GM12878 (cell line): ENCODE measurements around the gene GMDS. TPM values are rescaled to one million over a fixed set of nuclear protein-coding genes. Genes with fewer than 3 reads are reported as not detected.

ENCODE experiments used
- EZH2 ChIP-seq: IDR thresholded peaks from 2 replicates; pipeline ENCODE4 v1.6.1; 2012; ENCODE audit warnings: low read depth, mild to moderate bottlenecking, control low read depth, inconsistent platforms, low read length, borderline replicate concordance; ENCODE audit not compliant: control insufficient read depth
- FOS ChIP-seq: IDR thresholded peaks from 3 replicates; pipeline ENCODE4 v1.6.1; 2011; ENCODE audit warnings: borderline replicate concordance; ENCODE audit not compliant: insufficient read length; ENCODE audit errors: extremely low read depth
- LARP7 ChIP-seq: fragments of 450-650 bp; IDR thresholded peaks from 2 replicates; pipeline ENCODE4 v1.6.1; 2017; ENCODE audit warnings: mild to moderate bottlenecking
- NFIC ChIP-seq: IDR thresholded peaks from 2 replicates; pipeline ENCODE4 v1.6.1; 2012; ENCODE audit warnings: low read depth, mild to moderate bottlenecking, inconsistent platforms, low read length, moderate library complexity
- NFXL1 ChIP-seq: fragments of 450-650 bp; IDR thresholded peaks from 2 replicates; pipeline ENCODE4 v1.6.1; 2017; ENCODE audit warnings: antibody characterized with exemption, mild to moderate bottlenecking, borderline replicate concordance
- NR2F1 ChIP-seq: fragments of 450-650 bp; conservative IDR thresholded peaks from 2 replicates; pipeline ENCODE4 v1.6.1; 2017; ENCODE audit warnings: mild to moderate bottlenecking
- NRF1 ChIP-seq: conservative IDR thresholded peaks from 2 replicates; pipeline ENCODE4 v1.6.1; 2011; ENCODE audit warnings: mild to moderate bottlenecking, low read depth, low read length, improper control_type of control experiment
- PML ChIP-seq: IDR thresholded peaks from 2 replicates; pipeline ENCODE4 v1.6.1; 2012; ENCODE audit warnings: low read length, inconsistent platforms
- RAD21 ChIP-seq: IDR thresholded peaks from 2 replicates; pipeline ENCODE4 v1.6.1; 2011; ENCODE audit warnings: mild to moderate bottlenecking, low read depth, low read length, moderate library complexity; ENCODE audit not compliant: insufficient read depth
- RFX5 ChIP-seq: IDR thresholded peaks from 2 replicates; pipeline ENCODE4 v1.6.1; 2011; ENCODE audit warnings: low read depth, low read length, improper control_type of control experiment
- RUNX3 ChIP-seq: IDR thresholded peaks from 2 replicates; pipeline ENCODE4 v1.6.1; 2012; ENCODE audit warnings: low read length, inconsistent platforms
- SIN3A ChIP-seq: IDR thresholded peaks from 2 replicates; pipeline ENCODE4 v1.6.1; 2012; ENCODE audit warnings: low read depth, low read length, improper control_type of control experiment
- SMAD1 ChIP-seq: fragments of 450-650 bp; IDR thresholded peaks from 2 replicates; pipeline ENCODE4 v1.6.1; 2018; ENCODE audit warnings: mild to moderate bottlenecking, low read depth; ENCODE audit not compliant: partially characterized antibody
- SRF ChIP-seq, 2 experiments: IDR thresholded peaks; 2 replicates each; pipeline ENCODE4 v1.6.1; 2011; ENCODE audit warnings: low read depth in 2 of 2, low read length in 2 of 2, mild to moderate bottlenecking in 1 of 2, moderate library complexity in 1 of 2
- STAT1 ChIP-seq: fragments of 450-650 bp; conservative IDR thresholded peaks from 2 replicates; pipeline ENCODE4 v1.6.1; 2014; ENCODE audit warnings: antibody characterized with exemption, mild to moderate bottlenecking
- STAT3 ChIP-seq: IDR thresholded peaks from 2 replicates; pipeline ENCODE4 v1.6.1; 2011; ENCODE audit warnings: low read depth, low read length, improper control_type of control experiment
- ZNF622 ChIP-seq: fragments of 450-650 bp; IDR thresholded peaks from 2 replicates; pipeline ENCODE4 v1.6.1; 2017; ENCODE audit warnings: mild to moderate bottlenecking, inconsistent platforms
- polyA plus RNA-seq, 11 experiments: library from polyadenylated mRNA; depleted of rRNA in 4 of 11; unstranded in 6 of 11; stranded (reverse) in 5 of 11; fragments of >200 nt; fragmentation: Nextera tagmentation in 4 of 11; fragmentation: Illumina TruSeq in 1 of 11; extraction: Ambion mirVana in 4 of 11; extraction: Trizol in 1 of 11; gene quantifications; 1 replicate in 1 of 11; 2 replicates in 10 of 11; pipeline versions ENCODE4 v1.2.1 to v1.2.3, GENCODE V29; 2011 to 2016; ENCODE audit warnings: inconsistent platforms in 2 of 11, missing spikeins in 2 of 11, low read depth in 1 of 11
- total RNA-seq, 4 experiments: library from RNA; depleted of rRNA in 3 of 4; stranded (reverse); fragments of >200 nt in 3 of 4; fragmentation: Illumina TruSeq in 1 of 4; extraction: Trizol in 1 of 4; gene quantifications; 2 replicates each; pipeline versions ENCODE4 v1.2.1 to v1.2.3, GENCODE V29; 2013 to 2021
- TF ChIP-seq, protein P1 (sequence below): fragments of 450-650 bp; IDR thresholded peaks from 2 replicates; pipeline ENCODE4 v1.6.1; 2014; ENCODE audit warnings: mild to moderate bottlenecking
- TF ChIP-seq, protein P2 (sequence below): IDR thresholded peaks from 2 replicates; pipeline ENCODE4 v1.6.1; 2011; ENCODE audit warnings: borderline replicate concordance, low read depth, mild to moderate bottlenecking, moderate library complexity, mixed read lengths, low read length; ENCODE audit not compliant: insufficient read depth; ENCODE audit errors: extremely low read length
- TF ChIP-seq, protein P3 (sequence below): fragments of 450-650 bp; IDR thresholded peaks from 2 replicates; pipeline ENCODE4 v1.6.1; 2016; ENCODE audit warnings: mild to moderate bottlenecking, moderate library complexity, borderline replicate concordance
- TF ChIP-seq, protein P4 (sequence below): IDR thresholded peaks from 2 replicates; pipeline ENCODE4 v1.6.1; 2012; ENCODE audit warnings: mild to moderate bottlenecking, low read depth, low read length

The GMDS gene
- total and polyA plus RNA-seq, 10 of the 15 experiments (the other 5 are each of a cell fraction or from before 2014, with no cell fraction given): 0.61 to 53.8 (median 29.3) TPM

DNA sequence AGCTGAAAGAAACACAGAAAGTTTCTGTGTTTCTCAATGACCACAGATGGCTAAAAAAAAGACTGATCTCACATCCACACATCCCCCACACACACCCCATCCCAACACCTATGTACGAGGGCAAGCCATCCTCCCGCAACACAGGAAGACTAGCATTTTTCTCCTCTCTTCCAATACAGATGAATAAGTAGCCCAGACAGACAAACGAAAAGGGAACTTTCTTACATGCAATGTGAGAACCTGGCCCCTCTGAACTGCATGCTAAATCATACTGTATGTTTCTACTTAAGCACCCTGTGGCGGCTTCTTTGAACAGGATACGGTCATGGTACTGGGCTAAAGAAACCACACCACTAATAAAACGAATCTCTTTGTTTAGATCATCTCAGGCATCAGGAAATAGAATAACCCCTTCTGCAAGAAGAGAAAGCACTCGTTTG, 116.2 kb downstream of the GMDS start (continued):
- TF ChIP-seq SRF (IDR thresholded peaks at IDR 0.05; ENCODE audit: low read depth in 2 of 2, low read length in 2 of 2) (no peak), EZH2 (no peak), ZNF622 (no peak), RFX5 (no peak), NRF1 (no peak), PML (no peak), STAT3 (no peak), RUNX3 (peak; percentile 86), NFXL1 (no peak), NR2F1 (no peak), SMAD1 (no peak), FOS (no peak), STAT1 (no peak), NFIC (peak; percentile 74), RAD21 (no peak), LARP7 (no peak), SIN3A (no peak)
- TF ChIP-seq, protein P1, sequence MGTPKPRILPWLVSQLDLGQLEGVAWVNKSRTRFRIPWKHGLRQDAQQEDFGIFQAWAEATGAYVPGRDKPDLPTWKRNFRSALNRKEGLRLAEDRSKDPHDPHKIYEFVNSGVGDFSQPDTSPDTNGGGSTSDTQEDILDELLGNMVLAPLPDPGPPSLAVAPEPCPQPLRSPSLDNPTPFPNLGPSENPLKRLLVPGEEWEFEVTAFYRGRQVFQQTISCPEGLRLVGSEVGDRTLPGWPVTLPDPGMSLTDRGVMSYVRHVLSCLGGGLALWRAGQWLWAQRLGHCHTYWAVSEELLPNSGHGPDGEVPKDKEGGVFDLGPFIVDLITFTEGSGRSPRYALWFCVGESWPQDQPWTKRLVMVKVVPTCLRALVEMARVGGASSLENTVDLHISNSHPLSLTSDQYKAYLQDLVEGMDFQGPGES: no peak
- TF ChIP-seq, protein P2, sequence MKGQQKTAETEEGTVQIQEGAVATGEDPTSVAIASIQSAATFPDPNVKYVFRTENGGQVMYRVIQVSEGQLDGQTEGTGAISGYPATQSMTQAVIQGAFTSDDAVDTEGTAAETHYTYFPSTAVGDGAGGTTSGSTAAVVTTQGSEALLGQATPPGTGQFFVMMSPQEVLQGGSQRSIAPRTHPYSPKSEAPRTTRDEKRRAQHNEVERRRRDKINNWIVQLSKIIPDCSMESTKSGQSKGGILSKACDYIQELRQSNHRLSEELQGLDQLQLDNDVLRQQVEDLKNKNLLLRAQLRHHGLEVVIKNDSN: no peak
- TF ChIP-seq, protein P3, sequence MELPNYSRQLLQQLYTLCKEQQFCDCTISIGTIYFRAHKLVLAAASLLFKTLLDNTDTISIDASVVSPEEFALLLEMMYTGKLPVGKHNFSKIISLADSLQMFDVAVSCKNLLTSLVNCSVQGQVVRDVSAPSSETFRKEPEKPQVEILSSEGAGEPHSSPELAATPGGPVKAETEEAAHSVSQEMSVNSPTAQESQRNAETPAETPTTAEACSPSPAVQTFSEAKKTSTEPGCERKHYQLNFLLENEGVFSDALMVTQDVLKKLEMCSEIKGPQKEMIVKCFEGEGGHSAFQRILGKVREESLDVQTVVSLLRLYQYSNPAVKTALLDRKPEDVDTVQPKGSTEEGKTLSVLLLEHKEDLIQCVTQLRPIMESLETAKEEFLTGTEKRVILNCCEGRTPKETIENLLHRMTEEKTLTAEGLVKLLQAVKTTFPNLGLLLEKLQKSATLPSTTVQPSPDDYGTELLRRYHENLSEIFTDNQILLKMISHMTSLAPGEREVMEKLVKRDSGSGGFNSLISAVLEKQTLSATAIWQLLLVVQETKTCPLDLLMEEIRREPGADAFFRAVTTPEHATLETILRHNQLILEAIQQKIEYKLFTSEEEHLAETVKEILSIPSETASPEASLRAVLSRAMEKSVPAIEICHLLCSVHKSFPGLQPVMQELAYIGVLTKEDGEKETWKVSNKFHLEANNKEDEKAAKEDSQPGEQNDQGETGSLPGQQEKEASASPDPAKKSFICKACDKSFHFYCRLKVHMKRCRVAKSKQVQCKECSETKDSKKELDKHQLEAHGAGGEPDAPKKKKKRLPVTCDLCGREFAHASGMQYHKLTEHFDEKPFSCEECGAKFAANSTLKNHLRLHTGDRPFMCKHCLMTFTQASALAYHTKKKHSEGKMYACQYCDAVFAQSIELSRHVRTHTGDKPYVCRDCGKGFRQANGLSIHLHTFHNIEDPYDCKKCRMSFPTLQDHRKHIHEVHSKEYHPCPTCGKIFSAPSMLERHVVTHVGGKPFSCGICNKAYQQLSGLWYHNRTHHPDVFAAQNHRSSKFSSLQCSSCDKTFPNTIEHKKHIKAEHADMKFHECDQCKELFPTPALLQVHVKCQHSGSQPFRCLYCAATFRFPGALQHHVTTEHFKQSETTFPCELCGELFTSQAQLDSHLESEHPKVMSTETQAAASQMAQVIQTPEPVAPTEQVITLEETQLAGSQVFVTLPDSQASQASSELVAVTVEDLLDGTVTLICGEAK: no peak
- TF ChIP-seq, protein P4, sequence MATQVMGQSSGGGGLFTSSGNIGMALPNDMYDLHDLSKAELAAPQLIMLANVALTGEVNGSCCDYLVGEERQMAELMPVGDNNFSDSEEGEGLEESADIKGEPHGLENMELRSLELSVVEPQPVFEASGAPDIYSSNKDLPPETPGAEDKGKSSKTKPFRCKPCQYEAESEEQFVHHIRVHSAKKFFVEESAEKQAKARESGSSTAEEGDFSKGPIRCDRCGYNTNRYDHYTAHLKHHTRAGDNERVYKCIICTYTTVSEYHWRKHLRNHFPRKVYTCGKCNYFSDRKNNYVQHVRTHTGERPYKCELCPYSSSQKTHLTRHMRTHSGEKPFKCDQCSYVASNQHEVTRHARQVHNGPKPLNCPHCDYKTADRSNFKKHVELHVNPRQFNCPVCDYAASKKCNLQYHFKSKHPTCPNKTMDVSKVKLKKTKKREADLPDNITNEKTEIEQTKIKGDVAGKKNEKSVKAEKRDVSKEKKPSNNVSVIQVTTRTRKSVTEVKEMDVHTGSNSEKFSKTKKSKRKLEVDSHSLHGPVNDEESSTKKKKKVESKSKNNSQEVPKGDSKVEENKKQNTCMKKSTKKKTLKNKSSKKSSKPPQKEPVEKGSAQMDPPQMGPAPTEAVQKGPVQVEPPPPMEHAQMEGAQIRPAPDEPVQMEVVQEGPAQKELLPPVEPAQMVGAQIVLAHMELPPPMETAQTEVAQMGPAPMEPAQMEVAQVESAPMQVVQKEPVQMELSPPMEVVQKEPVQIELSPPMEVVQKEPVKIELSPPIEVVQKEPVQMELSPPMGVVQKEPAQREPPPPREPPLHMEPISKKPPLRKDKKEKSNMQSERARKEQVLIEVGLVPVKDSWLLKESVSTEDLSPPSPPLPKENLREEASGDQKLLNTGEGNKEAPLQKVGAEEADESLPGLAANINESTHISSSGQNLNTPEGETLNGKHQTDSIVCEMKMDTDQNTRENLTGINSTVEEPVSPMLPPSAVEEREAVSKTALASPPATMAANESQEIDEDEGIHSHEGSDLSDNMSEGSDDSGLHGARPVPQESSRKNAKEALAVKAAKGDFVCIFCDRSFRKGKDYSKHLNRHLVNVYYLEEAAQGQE: no peak
